Spleen (tissue), 11 donors: Measurements from ENCODE around the gene PKP4. TPM values are rescaled to one million over a fixed set of nuclear protein-coding genes. Genes with fewer than 3 reads are reported as not detected.

Experiments used
- DNase-seq: peaks from one replicate; pipeline ENCODE4 v3.0.0-alpha.2; 2020
- H3K27ac ChIP-seq, 8 donors: fragments of 200-600 bp; sonication (generic) in 7 of 8; 1 replicate in 4 of 8; 2 replicates in 4 of 8; pipeline versions ENCODE4 v1.5.0 to v1.8.0; 2016 to 2021; ENCODE audit warnings: inconsistent platforms in 4 of 8, mild to moderate bottlenecking in 4 of 8, moderate library complexity in 1 of 8
- H3K27me3 ChIP-seq, 7 donors: fragments of 200-600 bp; sonication (generic) in 6 of 7; replicated peaks in 1 of 7; 1 replicate in 4 of 7; 2 replicates in 3 of 7; pipeline versions ENCODE4 v1.5.0 to v1.8.0; 2016 to 2021; ENCODE audit warnings: inconsistent platforms in 3 of 7, mild to moderate bottlenecking in 1 of 7
- H3K36me3 ChIP-seq, 6 donors: fragments of 200-600 bp; sonication (generic) in 5 of 6; 1 replicate in 4 of 6; 2 replicates in 2 of 6; pipeline versions ENCODE4 v1.5.0 to v1.8.0; 2016 to 2021; ENCODE audit warnings: inconsistent platforms in 2 of 6
- H3K4me1 ChIP-seq, 6 donors: fragments of 200-600 bp; sonication (generic) in 5 of 6; 1 replicate in 3 of 6; 2 replicates in 3 of 6; pipeline versions ENCODE4 v1.5.0 to v1.8.0; 2016 to 2021; ENCODE audit warnings: inconsistent platforms in 3 of 6
- H3K4me3 ChIP-seq, 8 donors: fragments of 200-600 bp; sonication (generic) in 7 of 8; 1 replicate in 4 of 8; 2 replicates in 4 of 8; pipeline versions ENCODE4 v1.5.0 to v1.8.0; 2016 to 2021; ENCODE audit warnings: inconsistent platforms in 4 of 8, mild to moderate bottlenecking in 4 of 8, moderate library complexity in 2 of 8
- H3K9me3 ChIP-seq, 8 donors: fragments of 200-600 bp; sonication (generic) in 7 of 8; 1 replicate in 4 of 8; 2 replicates in 4 of 8; pipeline versions ENCODE4 v1.5.0 to v1.8.0; 2016 to 2021; ENCODE audit warnings: inconsistent platforms in 4 of 8
- CTCF ChIP-seq, 11 experiments: fragments of 200-600 bp in 7 of 11; fragments of 450-650 bp in 4 of 11; sonication (generic) in 4 of 11; IDR thresholded peaks in 8 of 11; conservative IDR thresholded peaks in 3 of 11; 1 replicate in 7 of 11; 2 replicates in 4 of 11; pipeline versions ENCODE4 v1.4.0 to v1.8.0; 2016 to 2021; ENCODE audit warnings: antibody characterized with exemption in 11 of 11, inconsistent platforms in 4 of 11, mild to moderate bottlenecking in 1 of 11
- POLR2A ChIP-seq, 3 donors: fragments of 450-650 bp; IDR thresholded peaks; one replicate each; pipeline ENCODE4 v1.5.1; 2017; ENCODE audit warnings: antibody characterized with exemption in 3 of 3, mild to moderate bottlenecking in 1 of 3
- POLR2AphosphoS5 ChIP-seq, 3 donors: sonication (generic); formaldehyde crosslinking; IDR thresholded peaks; one replicate each; pipeline ENCODE4 v1.5.1; 2017; ENCODE audit warnings: antibody characterized with exemption in 3 of 3
- WGBS, 5 donors: extraction: QIAGEN DNeasy Blood & Tissue Kit in 3 of 5; methylation state at CpG; one replicate each; pipeline versions ENCODE4 v1.1.5 to v1.1.7; 2013 to 2018; 5-methylcytosine and 5-hydroxymethylcytosine counted together
- intact Hi-C: fragments of 100-400 bp; cut with DNase I; formaldehyde crosslinking; loops from one replicate; pipeline ENCODE4 v1.15.0; 2023; ENCODE audit warnings: low total_unique reads
- polyA plus RNA-seq, 3 donors: library from polyadenylated mRNA; stranded (reverse); fragments of 200-250 nt; gene quantifications; one replicate each; pipeline ENCODE4 v1.2.1, GENCODE V29; 2013
- total RNA-seq, 7 donors: library from RNA; depleted of rRNA in 3 of 7; stranded (reverse); fragments of >200 nt in 3 of 7; fragmentation: NEBNext Ultra II Directional in 4 of 7; extraction: Animal tissue kit (Norgen Biotek cat#: 25700) in 4 of 7; gene quantifications; one replicate each; pipeline versions ENCODE4 v1.1.0 to v1.2.1, GENCODE V29; 2016 to 2021
- donor health status: healthy with polysubstance abuse.
- donor health status: DM: no; HTN: no; CAD: no; lungs with moderate emphysema.
- donor health status: DM: no; HTN: no; CAD: no.
- donor health status: Bipolar disorder and iron deficiency.
- donor health status: healthy.
- donor health status: DM: no; HTN: no; CAD: no.
- donor health status: DM: yes; HTN: yes; CAD: no.

Gene PKP4
- total and polyA plus RNA-seq, 10 donors: 4.9 to 53.5 (median 29.2) TPM

- H3K27me3 ChIP-seq: no peaks in the 10 kb centered on the region
- H3K9me3 ChIP-seq: no peaks in the 10 kb centered on the region
- H3K27ac ChIP-seq: no peak overlapping the region
- 91 to 94% (median 91%) methylated on average over 4 of the region's 4 CpGs for WGBS, 5 donors
- H3K4me3 ChIP-seq: no peak overlapping the region
- peaks cover 0 to 5% (median 0%) of the 10 kb centered on the region in 6 donors for H3K36me3 ChIP-seq
- no peak for TF ChIP-seq POLR2A (IDR thresholded peaks at IDR 0.05)
- TF ChIP-seq CTCF (IDR thresholded peaks at IDR 0.05 in 8 of 11, conservative IDR thresholded peaks at IDR 0.05 in 3 of 11): no peak
- TF ChIP-seq POLR2AphosphoS5 (IDR thresholded peaks at IDR 0.05): no peak
- intact Hi-C loops: no loop called here
- DNase-seq: no peak
- no peaks in the 10 kb centered on the region for H3K4me1 ChIP-seq
Observed at GRCh38 chr2:158529379-158530259, 72.9 kb downstream of the PKP4 start.

GRCh38 chr2:158530829-158531228, 74.1 kb downstream of the PKP4 start:
- Histone ChIP-seq H3K4me3 (no peak overlapping the region), H3K9me3 (no peaks in the 10 kb centered on the region), H3K27me3 (no peaks in the 10 kb centered on the region), H3K27ac (no peak overlapping the region), H3K36me3 (peaks cover 0 to 12% (median 0%) of the 10 kb centered on the region in 6 donors), H3K4me1 (no peaks in the 10 kb centered on the region)
- no peak for DNase-seq
- TF ChIP-seq POLR2AphosphoS5 (IDR thresholded peaks at IDR 0.05): no peak
- no peak for TF ChIP-seq CTCF (IDR thresholded peaks at IDR 0.05 in 8 of 11, conservative IDR thresholded peaks at IDR 0.05 in 3 of 11)
- TF ChIP-seq POLR2A (IDR thresholded peaks at IDR 0.05): no peak
- 92 to 100% (median 97%) methylated on average over 1 of the region's 1 CpG for WGBS, 5 donors
- intact Hi-C loops: no loop called here

- intact Hi-C loops: no loop called here
- TF ChIP-seq POLR2A (IDR thresholded peaks at IDR 0.05): no peak
- TF ChIP-seq POLR2AphosphoS5 (IDR thresholded peaks at IDR 0.05): no peak
- WGBS, 5 donors: 89 to 96% (median 95%) methylated on average over 5 of the region's 5 CpGs
- H3K9me3 ChIP-seq: no peaks in the 10 kb centered on the region
- no peak overlapping the region for H3K4me3 ChIP-seq
- no peak overlapping the region for H3K27ac ChIP-seq
- no peaks in the 10 kb centered on the region for H3K4me1 ChIP-seq
- H3K27me3 ChIP-seq: no peaks in the 10 kb centered on the region
- H3K36me3 ChIP-seq: peaks cover 0 to 14% (median 0%) of the 10 kb centered on the region in 6 donors
- DNase-seq: no peak
Observed at GRCh38 chr2:158533009-158533408, 76.3 kb downstream of the PKP4 start.

- no peak overlapping the region for H3K4me3 ChIP-seq
- H3K9me3 ChIP-seq: no peaks in the 10 kb centered on the region
- peaks cover 0 to 12% (median 7%) of the 10 kb centered on the region in 6 donors for H3K4me1 ChIP-seq
- H3K27me3 ChIP-seq: no peaks in the 10 kb centered on the region
- DNase-seq: no peak
- intact Hi-C loops: no loop called here
- H3K36me3 ChIP-seq: peaks cover 0 to 9% (median 0%) of the 10 kb centered on the region in 6 donors
- no peak for TF ChIP-seq CTCF (IDR thresholded peaks at IDR 0.05 in 8 of 11, conservative IDR thresholded peaks at IDR 0.05 in 3 of 11)
- TF ChIP-seq POLR2A (IDR thresholded peaks at IDR 0.05): no peak
- no peak for TF ChIP-seq POLR2AphosphoS5 (IDR thresholded peaks at IDR 0.05)
- WGBS, 5 donors: 73 to 92% (median 83%) methylated on average over 3 of the region's 3 CpGs
- H3K27ac ChIP-seq: peak overlapping the region in 1 of 8 donors; percentile 25
Observed at GRCh38 chr2:158539176-158540005, 82.6 kb downstream of the PKP4 start.
